Tibial nerve (tissue), 4 donors: ENCODE results near the gene UBIAD1.

ENCODE experiments used
- EP300 ChIP-seq, 2 donors: sonication (generic); formaldehyde crosslinking; IDR thresholded peaks; one replicate each; pipeline ENCODE4 v1.6.1; 2017; ENCODE audit warnings: antibody characterized with exemption in 2 of 2, mild to moderate bottlenecking in 1 of 2
- POLR2A ChIP-seq, 2 donors: fragments of 450-650 bp; IDR thresholded peaks; one replicate each; pipeline ENCODE4 v1.6.1; 2017; ENCODE audit warnings: antibody characterized with exemption in 2 of 2, mild to moderate bottlenecking in 2 of 2, moderate library complexity in 2 of 2
- TF ChIP-seq, protein P1 (sequence below), 5 experiments: fragments of 200-600 bp in 3 of 5; fragments of 450-650 bp in 2 of 5; sonication (generic) in 3 of 5; IDR thresholded peaks; one replicate each; pipeline ENCODE4 v1.5.1; 2016 to 2019; ENCODE audit warnings: antibody characterized with exemption in 5 of 5, mild to moderate bottlenecking in 3 of 5, moderate library complexity in 2 of 5

DNA sequence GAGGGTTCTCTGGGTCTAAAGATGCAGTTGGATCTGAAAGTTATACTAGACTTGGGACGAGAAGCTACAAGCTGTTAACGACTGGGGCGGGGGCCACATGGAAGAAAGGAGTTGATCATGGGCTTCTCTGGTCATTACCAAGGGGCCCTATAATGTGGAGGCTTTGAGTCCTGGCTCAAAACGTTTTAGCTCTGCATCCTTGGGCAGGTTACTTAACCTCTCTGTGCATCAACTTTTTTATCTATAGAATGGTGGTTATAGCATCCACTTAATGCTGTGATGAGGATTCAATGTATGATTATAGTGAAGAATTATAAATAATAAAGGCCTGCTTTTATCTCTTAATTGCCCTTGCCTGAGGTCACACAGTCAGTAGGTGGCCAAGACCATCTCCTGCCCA, 53.1 kb downstream of the UBIAD1 start:
- TF ChIP-seq, protein P1, sequence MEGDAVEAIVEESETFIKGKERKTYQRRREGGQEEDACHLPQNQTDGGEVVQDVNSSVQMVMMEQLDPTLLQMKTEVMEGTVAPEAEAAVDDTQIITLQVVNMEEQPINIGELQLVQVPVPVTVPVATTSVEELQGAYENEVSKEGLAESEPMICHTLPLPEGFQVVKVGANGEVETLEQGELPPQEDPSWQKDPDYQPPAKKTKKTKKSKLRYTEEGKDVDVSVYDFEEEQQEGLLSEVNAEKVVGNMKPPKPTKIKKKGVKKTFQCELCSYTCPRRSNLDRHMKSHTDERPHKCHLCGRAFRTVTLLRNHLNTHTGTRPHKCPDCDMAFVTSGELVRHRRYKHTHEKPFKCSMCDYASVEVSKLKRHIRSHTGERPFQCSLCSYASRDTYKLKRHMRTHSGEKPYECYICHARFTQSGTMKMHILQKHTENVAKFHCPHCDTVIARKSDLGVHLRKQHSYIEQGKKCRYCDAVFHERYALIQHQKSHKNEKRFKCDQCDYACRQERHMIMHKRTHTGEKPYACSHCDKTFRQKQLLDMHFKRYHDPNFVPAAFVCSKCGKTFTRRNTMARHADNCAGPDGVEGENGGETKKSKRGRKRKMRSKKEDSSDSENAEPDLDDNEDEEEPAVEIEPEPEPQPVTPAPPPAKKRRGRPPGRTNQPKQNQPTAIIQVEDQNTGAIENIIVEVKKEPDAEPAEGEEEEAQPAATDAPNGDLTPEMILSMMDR (IDR thresholded peaks at IDR 0.05): no peak
- TF ChIP-seq POLR2A (IDR thresholded peaks at IDR 0.05) (no peak), EP300 (IDR thresholded peaks at IDR 0.05) (no peak)
